ENCODE results near the gene N4BP2. TPM values are rescaled to one million over a fixed set of nuclear protein-coding genes. Genes with fewer than 3 reads are reported as not detected.
"Not testable (repeated sequence)": the region's sequence is repeated elsewhere in the genome, so short reads cannot be mapped to it uniquely, and the experiment has no call there.

N4BP2 gene
- total RNA-seq, 1 donor from 2014 or later: 28.7 TPM

DNA sequence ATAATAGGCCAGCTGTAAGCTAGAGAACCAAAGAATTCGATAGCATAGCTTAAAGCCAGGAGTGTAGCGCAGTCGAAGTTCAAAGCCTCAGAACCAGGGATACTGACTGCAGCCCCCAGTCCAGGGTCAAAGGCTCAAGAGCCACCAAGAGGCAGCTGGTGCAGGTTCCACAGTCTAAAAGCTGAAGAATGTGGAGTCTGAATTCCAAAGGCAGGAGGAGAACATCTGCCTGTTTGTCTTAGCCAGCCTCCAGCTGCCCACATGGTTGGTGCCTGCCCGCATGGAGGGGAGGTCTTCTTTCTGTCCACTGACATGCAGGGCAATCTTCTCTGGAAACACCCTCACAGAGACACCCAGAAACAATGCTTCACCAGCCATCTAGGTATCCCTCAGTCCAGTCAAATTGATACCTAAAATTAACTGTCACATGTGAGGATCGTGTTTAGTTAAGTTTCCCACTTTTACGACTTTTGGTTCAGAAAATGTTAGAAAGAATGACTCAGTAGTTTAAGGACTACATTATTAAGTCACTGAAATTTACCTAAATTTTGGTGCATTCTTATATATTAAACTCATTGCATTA, 87.4 kb downstream of the N4BP2 start:
- intact Hi-C loops (cut with micrococcal nuclease): no loop called here
- H3K27me3 Mint-ChIP-seq (ENCODE audit: insufficient read depth): no peaks in the 10 kb centered on the region
- no peak overlapping the region for H3K27ac Mint-ChIP-seq
- peaks cover 19% of the 10 kb centered on the region for H3K36me3 Mint-ChIP-seq (ENCODE audit: low read depth)
- no peak for DNase-seq (ENCODE audit: low spot score)
- H3K4me1 Mint-ChIP-seq (ENCODE audit: low read depth): peaks cover 13% of the 10 kb centered on the region
- H3K9me3 Mint-ChIP-seq: no peaks in the 10 kb centered on the region
- no peak overlapping the region for H3K4me3 Mint-ChIP-seq

DNA sequence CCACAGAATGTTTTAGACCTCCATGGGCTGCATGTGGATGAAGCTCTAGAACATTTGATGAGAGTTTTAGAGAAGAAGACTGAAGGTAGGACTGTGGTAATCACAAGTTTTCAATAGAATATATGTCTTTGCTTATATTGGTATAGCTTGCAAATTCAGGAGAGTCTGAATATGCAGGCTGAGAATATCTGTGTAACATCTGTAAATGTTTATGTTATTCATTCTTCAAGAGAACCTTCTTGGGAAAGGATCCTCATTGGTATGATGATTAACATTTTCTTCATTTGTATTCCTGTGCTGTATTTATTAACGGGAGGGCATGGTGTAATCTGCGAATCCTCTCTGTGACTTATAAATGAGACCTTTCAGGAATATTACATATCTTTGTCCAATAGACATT, 88.1 kb downstream of the N4BP2 start:
- Mint-ChIP-seq H3K4me3 (no peak overlapping the region), H3K4me1 (ENCODE audit: low read depth) (peaks cover 13% of the 10 kb centered on the region), H3K9me3 (no peaks in the 10 kb centered on the region), H3K27me3 (ENCODE audit: insufficient read depth) (no peaks in the 10 kb centered on the region), H3K27ac (no peak overlapping the region), H3K36me3 (ENCODE audit: low read depth) (peaks cover 22% of the 10 kb centered on the region)
- DNase-seq (ENCODE audit: low spot score): no peak
- intact Hi-C loops (cut with micrococcal nuclease): no loop called here

DNA sequence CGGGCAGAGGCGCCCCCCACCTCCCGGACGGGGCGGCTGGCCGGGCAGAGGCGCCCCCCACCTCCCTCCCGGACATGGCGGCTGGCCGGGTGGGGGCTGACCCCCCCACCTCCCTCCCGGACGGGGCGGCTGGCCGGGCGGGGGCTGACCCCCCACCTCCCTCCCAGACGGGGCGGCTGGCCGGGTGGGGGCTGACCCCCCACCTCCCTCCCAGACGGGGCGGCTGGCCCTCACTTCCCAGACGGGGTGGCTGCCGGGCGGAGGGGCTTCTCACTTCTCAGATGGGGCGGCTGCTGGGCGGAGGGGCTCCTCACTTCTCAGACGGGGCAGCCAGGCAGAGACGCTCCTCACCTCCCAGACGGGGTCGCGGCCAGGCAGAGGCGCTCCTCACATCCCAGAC, 90.8 kb downstream of the N4BP2 start:
- H3K4me3 Mint-ChIP-seq; H3K27ac Mint-ChIP-seq; intact Hi-C loops (cut with micrococcal nuclease); DNase-seq (ENCODE audit: low spot score); H3K27me3 Mint-ChIP-seq (ENCODE audit: insufficient read depth): not testable (repeated sequence)
- peaks cover 15% of the 10 kb centered on the region for H3K9me3 Mint-ChIP-seq
- H3K36me3 Mint-ChIP-seq (ENCODE audit: low read depth): peaks cover 31% of the 10 kb centered on the region
- peaks cover 13% of the 10 kb centered on the region for H3K4me1 Mint-ChIP-seq (ENCODE audit: low read depth)

DNA sequence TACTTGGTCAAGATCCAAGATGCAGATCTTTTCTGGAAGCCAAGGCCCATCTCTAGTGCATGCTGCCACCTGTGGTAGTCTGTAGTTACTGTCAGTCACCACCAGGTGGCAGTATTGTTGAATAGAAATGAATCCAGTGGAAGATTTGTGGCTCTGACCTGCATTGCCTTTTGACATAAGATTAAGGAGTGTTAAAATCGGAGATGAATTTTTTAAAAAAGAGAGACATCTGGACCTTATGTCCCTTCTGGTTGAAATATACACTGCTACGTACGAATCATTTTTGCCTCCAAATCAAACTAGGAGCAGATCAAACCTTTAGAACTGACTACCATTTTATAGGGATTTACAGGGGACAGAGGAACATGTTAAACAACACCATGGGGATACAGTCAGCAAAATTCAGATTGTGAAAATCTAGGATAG, 93.3 kb downstream of the N4BP2 start:
- intact Hi-C loops (cut with micrococcal nuclease): loop anchor here (1.0 to 10.0 kb wide), 10 partner anchors 41 to 692 kb away; no protein-coding TSS in a partner anchor
- peaks cover 15% of the 10 kb centered on the region for H3K9me3 Mint-ChIP-seq
- no peaks in the 10 kb centered on the region for H3K4me1 Mint-ChIP-seq (ENCODE audit: low read depth)
- DNase-seq (ENCODE audit: low spot score): peak; percentile 67
- no peaks in the 10 kb centered on the region for H3K27me3 Mint-ChIP-seq (ENCODE audit: insufficient read depth)
- H3K4me3 Mint-ChIP-seq: no peak overlapping the region
- H3K27ac Mint-ChIP-seq: peak overlapping the region; percentile 48
- peaks cover 35% of the 10 kb centered on the region for H3K36me3 Mint-ChIP-seq (ENCODE audit: low read depth)

DNA sequence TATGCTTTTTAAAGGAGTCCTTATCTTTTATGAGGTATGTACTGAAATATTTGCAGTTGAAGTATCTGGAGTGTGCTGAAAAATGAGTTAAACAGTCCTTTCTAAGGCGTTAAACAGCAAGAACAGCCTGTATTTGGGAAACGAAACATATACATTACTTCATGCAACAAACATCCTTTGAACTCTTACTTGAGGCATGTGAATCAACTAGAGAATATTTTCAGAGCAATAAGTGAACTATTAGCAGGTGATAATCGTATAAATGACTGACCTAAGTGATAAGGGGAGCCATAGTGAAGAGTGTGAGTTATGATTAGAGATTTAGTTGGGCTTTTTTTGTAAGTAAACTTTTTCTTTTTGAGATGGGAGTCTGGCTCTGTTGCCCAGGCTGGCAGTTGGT, 94.3 kb downstream of the N4BP2 start:
- H3K4me3 Mint-ChIP-seq: no peak overlapping the region
- no peak overlapping the region for H3K27ac Mint-ChIP-seq
- intact Hi-C loops (cut with micrococcal nuclease): loop anchor here (1.0 to 10.0 kb wide), 10 partner anchors 40 to 691 kb away; no protein-coding TSS in a partner anchor
- H3K27me3 Mint-ChIP-seq (ENCODE audit: insufficient read depth): no peaks in the 10 kb centered on the region
- no peak for DNase-seq (ENCODE audit: low spot score)
- peaks cover 35% of the 10 kb centered on the region for H3K36me3 Mint-ChIP-seq (ENCODE audit: low read depth)
- no peaks in the 10 kb centered on the region for H3K4me1 Mint-ChIP-seq (ENCODE audit: low read depth)
- H3K9me3 Mint-ChIP-seq: peaks cover 15% of the 10 kb centered on the region

DNA sequence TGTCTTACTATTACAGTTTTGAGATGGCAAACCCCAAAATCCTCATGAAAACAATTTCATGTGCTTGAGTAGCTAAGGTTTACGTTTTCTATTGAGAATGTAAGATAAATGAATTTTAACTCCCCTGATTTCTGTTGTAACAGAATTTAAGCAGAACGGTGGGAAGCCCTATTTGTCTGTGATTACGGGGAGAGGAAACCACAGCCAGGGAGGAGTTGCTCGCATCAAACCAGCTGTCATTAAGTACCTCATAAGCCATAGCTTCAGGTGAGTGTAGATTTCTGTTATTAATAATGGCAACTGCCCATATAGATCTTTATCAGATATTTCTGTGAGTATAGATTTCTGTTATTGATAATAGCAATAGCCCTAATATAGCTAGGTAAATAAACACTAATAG, 96.0 kb downstream of the N4BP2 start:
- Mint-ChIP-seq H3K27ac (no peak overlapping the region), H3K36me3 (ENCODE audit: low read depth) (peaks cover 30% of the 10 kb centered on the region), H3K4me1 (ENCODE audit: low read depth) (no peaks in the 10 kb centered on the region), H3K9me3 (peaks cover 15% of the 10 kb centered on the region), H3K27me3 (ENCODE audit: insufficient read depth) (no peaks in the 10 kb centered on the region), H3K4me3 (no peak overlapping the region)
- DNase-seq (ENCODE audit: low spot score): no peak
- intact Hi-C loops (cut with micrococcal nuclease): loop anchor here (5.0 to 10.0 kb wide), 3 partner anchors 355 to 690 kb away; no protein-coding TSS in a partner anchor

DNA sequence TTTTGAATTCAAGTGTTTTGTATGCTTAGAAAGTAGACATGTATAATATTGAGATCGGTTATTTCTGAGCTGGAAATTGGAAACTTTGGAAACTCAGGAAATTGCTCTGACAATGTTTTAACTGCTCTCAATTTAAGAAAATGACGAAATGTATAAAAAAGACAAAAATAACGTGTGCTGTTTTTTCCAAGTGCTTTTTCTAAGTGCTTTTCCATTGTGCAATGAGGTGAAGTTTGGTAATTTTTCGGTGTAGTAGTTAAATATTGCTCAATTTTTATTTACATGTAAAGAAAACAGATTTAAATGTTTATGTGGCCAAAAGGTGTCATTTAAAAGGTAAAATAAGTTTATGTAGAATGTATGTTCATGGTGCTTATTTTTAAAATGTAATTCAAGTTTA, 100.8 kb downstream of the N4BP2 start:
- intact Hi-C loops (cut with micrococcal nuclease): loop anchor here (10.0 kb wide), 1 partner anchor 567 kb away; no protein-coding TSS in a partner anchor
- Mint-ChIP-seq H3K9me3 (no peaks in the 10 kb centered on the region), H3K27ac (no peak overlapping the region), H3K4me1 (ENCODE audit: low read depth) (no peaks in the 10 kb centered on the region), H3K27me3 (ENCODE audit: insufficient read depth) (no peaks in the 10 kb centered on the region), H3K4me3 (no peak overlapping the region), H3K36me3 (ENCODE audit: low read depth) (peaks cover 22% of the 10 kb centered on the region)
- DNase-seq (ENCODE audit: low spot score): no peak

DNA sequence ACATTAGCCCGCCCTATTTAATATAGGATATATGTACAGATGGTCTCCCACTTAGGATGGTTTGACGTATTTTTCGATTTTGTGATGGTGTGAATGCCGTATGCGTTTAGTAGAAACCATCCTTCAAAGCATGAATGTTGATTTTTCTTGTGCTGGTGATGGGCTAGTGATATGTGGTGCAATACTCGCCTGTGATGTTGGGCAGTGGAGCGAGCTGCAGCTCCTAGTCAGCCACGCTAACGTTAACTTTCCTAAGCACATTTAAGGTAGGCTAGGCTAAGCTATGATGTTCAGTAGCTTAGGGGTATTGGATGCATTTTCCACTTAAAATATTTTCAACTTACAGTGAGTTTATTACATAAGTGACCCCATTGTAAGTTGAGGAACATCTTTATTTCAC, 103.6 kb downstream of the N4BP2 start:
- no peaks in the 10 kb centered on the region for H3K4me1 Mint-ChIP-seq (ENCODE audit: low read depth)
- intact Hi-C loops (cut with micrococcal nuclease): no loop called here
- no peak for DNase-seq (ENCODE audit: low spot score)
- H3K36me3 Mint-ChIP-seq (ENCODE audit: low read depth): peaks cover 28% of the 10 kb centered on the region
- no peak overlapping the region for H3K27ac Mint-ChIP-seq
- no peaks in the 10 kb centered on the region for H3K27me3 Mint-ChIP-seq (ENCODE audit: insufficient read depth)
- no peaks in the 10 kb centered on the region for H3K9me3 Mint-ChIP-seq
- H3K4me3 Mint-ChIP-seq: no peak overlapping the region

DNA sequence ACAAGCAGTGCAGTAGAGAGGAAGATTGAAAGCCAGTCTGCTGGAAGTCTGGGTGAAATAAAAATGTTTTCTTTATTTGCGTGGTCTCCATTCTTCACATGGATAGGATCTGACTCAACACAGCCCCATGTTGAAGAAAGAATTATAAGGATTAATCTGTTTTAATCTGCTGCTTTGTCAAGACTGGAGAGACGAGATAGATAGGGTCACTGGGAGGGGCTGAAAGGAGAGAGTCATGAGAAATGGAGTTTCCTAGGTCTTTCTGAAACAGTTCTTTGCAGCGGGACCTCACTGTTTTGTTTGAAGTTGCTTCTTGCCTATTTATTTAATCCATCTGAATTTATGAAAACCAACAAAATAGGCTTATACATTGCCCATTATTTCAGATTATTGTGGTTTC, 107.8 kb downstream of the N4BP2 start:
- Mint-ChIP-seq H3K9me3 (peaks cover 11% of the 10 kb centered on the region), H3K36me3 (ENCODE audit: low read depth) (peaks cover 49% of the 10 kb centered on the region)

DNA sequence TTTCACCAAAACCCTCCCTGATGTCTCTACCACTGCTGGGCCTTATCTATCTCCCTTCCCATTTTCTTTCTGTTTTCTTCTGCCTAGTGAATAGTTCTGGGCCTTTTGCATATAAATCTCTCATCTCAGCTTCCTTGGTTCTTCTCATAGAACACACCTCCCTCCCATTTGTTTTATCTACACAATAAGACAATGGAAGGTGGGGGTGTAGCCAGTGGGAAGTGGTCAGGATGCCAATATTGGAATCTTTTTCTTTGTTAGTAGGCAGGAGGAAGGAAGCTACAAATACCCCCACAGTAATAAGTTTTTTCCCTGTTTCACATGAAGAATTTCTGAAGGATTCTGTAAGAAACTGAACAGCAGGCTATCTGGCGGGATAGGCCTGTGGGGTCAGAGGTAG, 109.3 kb downstream of the N4BP2 start:
- DNase-seq (ENCODE audit: low spot score): no peak
- peaks cover 5% of the 10 kb centered on the region for H3K4me1 Mint-ChIP-seq (ENCODE audit: low read depth)
- H3K4me3 Mint-ChIP-seq: no peak overlapping the region
- H3K27me3 Mint-ChIP-seq (ENCODE audit: insufficient read depth): no peaks in the 10 kb centered on the region
- peaks cover 43% of the 10 kb centered on the region for H3K36me3 Mint-ChIP-seq (ENCODE audit: low read depth)
- peaks cover 11% of the 10 kb centered on the region for H3K9me3 Mint-ChIP-seq
- H3K27ac Mint-ChIP-seq: no peak overlapping the region
- intact Hi-C loops (cut with micrococcal nuclease): no loop called here

More for the DNA sequence above, 107.8 kb downstream of the N4BP2 start:
- Mint-ChIP-seq H3K27me3 (ENCODE audit: insufficient read depth) (no peaks in the 10 kb centered on the region), H3K27ac (no peak overlapping the region), H3K4me3 (no peak overlapping the region), H3K4me1 (ENCODE audit: low read depth) (no peaks in the 10 kb centered on the region)
- DNase-seq (ENCODE audit: low spot score): no peak
- intact Hi-C loops (cut with micrococcal nuclease): no loop called here

DNA sequence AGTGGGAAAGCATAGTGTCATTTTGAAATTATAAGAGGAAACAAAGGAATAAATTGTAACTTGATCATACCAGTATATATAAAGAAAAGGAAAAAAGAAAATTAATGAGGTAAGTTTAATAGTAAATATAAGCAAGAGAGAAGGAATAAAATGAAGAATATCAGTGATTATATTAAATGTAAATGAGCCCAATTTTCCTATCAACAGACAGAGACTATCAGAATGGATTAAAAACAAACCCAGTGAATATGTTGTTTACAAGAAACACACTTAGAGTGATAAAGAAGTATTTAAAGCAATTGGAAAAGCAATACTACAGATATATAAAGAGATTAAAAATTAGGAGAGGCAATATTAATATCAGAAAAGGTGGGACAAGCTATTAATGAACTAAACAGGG, 111.4 kb downstream of the N4BP2 start:
- H3K9me3 Mint-ChIP-seq: peaks cover 11% of the 10 kb centered on the region
- intact Hi-C loops (cut with micrococcal nuclease): no loop called here
- no peaks in the 10 kb centered on the region for H3K27me3 Mint-ChIP-seq (ENCODE audit: insufficient read depth)
- H3K4me3 Mint-ChIP-seq: no peak overlapping the region
- H3K36me3 Mint-ChIP-seq (ENCODE audit: low read depth): peaks cover 32% of the 10 kb centered on the region
- DNase-seq (ENCODE audit: low spot score): no peak
- peaks cover 12% of the 10 kb centered on the region for H3K4me1 Mint-ChIP-seq (ENCODE audit: low read depth)
- no peak overlapping the region for H3K27ac Mint-ChIP-seq

DNA sequence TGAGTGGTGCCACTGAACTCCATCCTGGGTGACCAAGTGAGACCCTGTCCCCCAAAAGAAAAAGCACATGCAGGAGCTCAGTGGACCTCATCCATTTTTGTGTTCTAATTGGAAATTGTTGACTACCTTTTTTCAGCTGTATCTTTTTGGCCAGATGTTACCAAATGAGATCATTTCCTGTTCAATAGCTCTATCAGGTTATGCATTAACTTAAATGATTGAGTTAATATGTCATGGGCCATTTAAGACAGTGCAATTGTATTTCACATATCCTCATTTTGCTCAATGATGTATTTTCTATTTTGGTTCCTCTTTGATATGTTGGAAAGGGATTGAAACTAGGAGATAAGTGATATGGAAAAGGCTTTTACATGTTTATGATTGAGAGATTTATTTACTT, 113.9 kb downstream of the N4BP2 start:
- no peaks in the 10 kb centered on the region for H3K27me3 Mint-ChIP-seq (ENCODE audit: insufficient read depth)
- peaks cover 21% of the 10 kb centered on the region for H3K4me1 Mint-ChIP-seq (ENCODE audit: low read depth)
- intact Hi-C loops (cut with micrococcal nuclease): no loop called here
- H3K9me3 Mint-ChIP-seq: peaks cover 11% of the 10 kb centered on the region
- H3K4me3 Mint-ChIP-seq: no peak overlapping the region
- H3K27ac Mint-ChIP-seq: no peak overlapping the region
- H3K36me3 Mint-ChIP-seq (ENCODE audit: low read depth): peaks cover 21% of the 10 kb centered on the region
- no peak for DNase-seq (ENCODE audit: low spot score)

DNA sequence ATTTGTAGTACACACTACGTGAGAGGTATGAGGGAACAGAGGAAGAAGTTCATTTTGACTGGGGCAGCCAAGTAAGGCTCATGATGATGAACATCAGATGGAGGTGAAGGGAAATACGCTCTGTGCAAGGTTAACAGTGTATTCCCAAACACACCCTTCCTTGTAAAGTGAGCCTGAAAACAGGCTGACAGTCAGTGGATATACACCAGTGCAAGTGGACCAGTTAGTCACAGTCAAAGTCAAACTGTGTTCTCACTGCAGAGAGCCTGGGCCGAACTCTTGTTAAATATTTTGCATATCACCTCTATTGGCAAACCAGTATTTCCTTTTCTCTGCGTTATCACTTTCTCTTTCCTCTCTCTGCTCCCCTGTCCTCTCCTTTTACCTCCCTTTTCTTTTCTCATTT, 116.8 kb downstream of the N4BP2 start:
- intact Hi-C loops (cut with micrococcal nuclease): loop anchor here (2.0 kb wide), 1 partner anchor 13 kb away; no protein-coding TSS in a partner anchor
- peaks cover 5% of the 10 kb centered on the region for H3K36me3 Mint-ChIP-seq (ENCODE audit: low read depth)
- no peak for DNase-seq (ENCODE audit: low spot score)
- peaks cover 8% of the 10 kb centered on the region for H3K27me3 Mint-ChIP-seq (ENCODE audit: insufficient read depth)
- peak overlapping the region; percentile 37 for H3K27ac Mint-ChIP-seq
- H3K4me1 Mint-ChIP-seq (ENCODE audit: low read depth): peaks cover 21% of the 10 kb centered on the region
- no peaks in the 10 kb centered on the region for H3K9me3 Mint-ChIP-seq
- H3K4me3 Mint-ChIP-seq: peak overlapping the region; percentile 45

DNA sequence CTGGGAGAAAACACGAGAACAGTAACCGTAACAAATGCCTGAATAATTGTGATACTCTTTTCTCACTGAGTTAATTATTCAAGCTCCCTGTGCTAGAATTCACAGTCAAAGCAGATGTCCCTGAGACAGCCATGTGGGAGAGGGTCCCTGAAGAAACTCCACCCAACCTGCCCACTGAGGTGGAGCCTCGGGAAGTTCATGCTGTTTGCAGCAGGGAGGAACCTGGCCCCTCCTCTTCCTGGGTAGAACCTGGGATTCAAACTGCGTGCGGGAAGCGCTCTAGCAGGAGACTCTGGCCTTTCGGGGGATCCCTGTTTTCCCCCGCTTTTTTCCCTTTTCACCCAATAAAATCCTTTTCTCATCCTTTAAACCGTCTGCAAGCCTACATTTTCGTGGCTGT, 120.0 kb downstream of the N4BP2 start:
- Mint-ChIP-seq H3K9me3 (no peaks in the 10 kb centered on the region), H3K36me3 (ENCODE audit: low read depth) (peaks cover 3% of the 10 kb centered on the region), H3K27me3 (ENCODE audit: insufficient read depth) (peaks cover 8% of the 10 kb centered on the region), H3K4me1 (ENCODE audit: low read depth) (peaks cover 14% of the 10 kb centered on the region), H3K4me3 (no peak overlapping the region), H3K27ac (no peak overlapping the region)
- intact Hi-C loops (cut with micrococcal nuclease): no loop called here
- no peak for DNase-seq (ENCODE audit: low spot score)

Measured in activated T-helper 1 cell treated with anti-CD3 and anti-CD28 coated beads, Interleukin-12 subunit alpha, Interleukin-12 subunit beta, Interleukin-2, Interleukin-4 antibody, amounts not matched to agents 30 ng/mL and 10 ng/mL and 1 ng/mL, durations not matched to agents 14 hours and 24 hours and 36 hours (primary cell).